HepG2 (cell line): Measurements from ENCODE around the gene CAPZB. TPM values are rescaled to one million over a fixed set of nuclear protein-coding genes. Genes with fewer than 3 reads are reported as not detected.

Source experiments
- ATAC-seq: fragments of 200-7000 bp; cut with Tn5 transposase; 3 replicates; pipeline ENCODE4 v1.9.1; 2020; ENCODE audit warnings: mild to moderate bottlenecking, moderate library complexity
- BruUV-seq: library from RNA; stranded (reverse); fragments of 400-500 nt; replicated peaks from 2 replicates; lab custom pipeline; 2021; lab: Mats Ljungman, UMichigan
- CTCF ChIA-PET: fragments of 300-600 bp; formaldehyde crosslinking; extraction: SDS; loops from one replicate; lab custom pipeline; 2021; ENCODE audit warnings: low total read pairs, inconsistent platforms, low intra/inter-chr PET ratio; lab: Yijun Ruan, JAX
- POLR2A ChIA-PET: fragments of 350-600 bp; sonication (Branson Sonifier 250); formaldehyde crosslinking; loops from one replicate; lab custom pipeline; 2020; ENCODE audit warnings: antibody characterized with exemption, inconsistent platforms; lab: Yijun Ruan, JAX
- DNase-seq: peaks from one replicate; pipeline ENCODE4 v3.0.0-alpha.2; 2015; ENCODE audit warnings: low spot score
- FAIRE-seq: peaks from 3 replicates; lab custom pipeline; 2011; peaks lifted over from hg19 to GRCh38; lab: Jason Lieb, UNC
- H2AFZ ChIP-seq: one replicate; pipeline ENCODE4 v1.6.1; 2011; ENCODE audit warnings: low read length, inconsistent platforms
- H3K27ac ChIP-seq: fragments of 300-600 bp; 3 replicates; pipeline ENCODE4 v1.8.0; 2011; ENCODE audit warnings: mixed run types, mild to moderate bottlenecking, mixed read lengths, low read length, inconsistent platforms; ENCODE audit not compliant: insufficient read depth; ENCODE audit errors: extremely low read length
- H3K27me3 ChIP-seq, 2 experiments: fragments of 200-600 bp in 1 of 2; 2 replicates in 1 of 2; 3 replicates in 1 of 2; pipeline versions ENCODE4 v1.6.0 to v1.8.0; 2011; ENCODE audit warnings: low read length in 2 of 2, mild to moderate bottlenecking in 2 of 2, moderate library complexity in 2 of 2, inconsistent platforms in 1 of 2; ENCODE audit not compliant: insufficient read depth in 2 of 2, control insufficient read depth in 1 of 2
- H3K36me3 ChIP-seq, 2 experiments: fragments of 200-600 bp in 1 of 2; replicated peaks in 1 of 2; 2 replicates in 1 of 2; 3 replicates in 1 of 2; pipeline versions ENCODE4 v1.5.1 to v1.8.0; 2011; ENCODE audit warnings: low read length in 2 of 2, inconsistent platforms in 1 of 2; ENCODE audit not compliant: insufficient read depth in 2 of 2, control insufficient read depth in 1 of 2
- H3K4me1 ChIP-seq: 2 replicates; pipeline ENCODE4 v1.5.1; 2012; ENCODE audit warnings: low read length, inconsistent platforms; ENCODE audit not compliant: insufficient read depth
- H3K4me2 ChIP-seq: 2 replicates; pipeline ENCODE4 v1.6.0; 2011; ENCODE audit warnings: low read depth, low read length, inconsistent platforms
- H3K4me3 ChIP-seq, 3 experiments: fragments of 200-600 bp in 1 of 3; sonication (generic), shearing (Covaris generic) in 1 of 3; replicated peaks in 1 of 3; 2 replicates each; pipeline ENCODE4 v1.5.1; 2011 to 2016; ENCODE audit warnings: low read length in 3 of 3, inconsistent platforms in 2 of 3, low read depth in 2 of 3, mild to moderate bottlenecking in 2 of 3, control low read depth in 1 of 3, mixed read lengths in 1 of 3; ENCODE audit not compliant: insufficient read depth in 1 of 3
- H3K79me2 ChIP-seq: one replicate; pipeline ENCODE4 v1.6.1; 2011; ENCODE audit warnings: low read length, inconsistent platforms; ENCODE audit not compliant: insufficient read depth
- H3K9ac ChIP-seq: 2 replicates; pipeline ENCODE4 v1.6.0; 2011; ENCODE audit warnings: mild to moderate bottlenecking, low read depth, low read length, inconsistent platforms; ENCODE audit not compliant: insufficient read depth
- H3K9me3 ChIP-seq: 2 replicates; pipeline ENCODE4 v1.5.1; 2012; ENCODE audit warnings: mild to moderate bottlenecking, low read length
- H4K20me1 ChIP-seq: 2 replicates; pipeline ENCODE4 v1.6.0; 2011; ENCODE audit warnings: inconsistent platforms, mild to moderate bottlenecking, low read length, moderate library complexity; ENCODE audit not compliant: insufficient read depth
- ATRX ChIP-seq: sonication (generic); formaldehyde crosslinking; IDR thresholded peaks from 2 replicates; pipeline ENCODE4 v1.4.0; 2020; ENCODE audit warnings: missing genetic modification reagents, borderline replicate concordance
- BCL6 ChIP-seq: IDR thresholded peaks from 2 replicates; pipeline ENCODE4 v1.6.1; 2016; ENCODE audit warnings: missing genetic modification reagents, missing compliant biosample characterization
- ELF1 ChIP-seq: sonication (generic); formaldehyde crosslinking; IDR thresholded peaks from 2 replicates; pipeline ENCODE4 v1.4.0; 2020; ENCODE audit warnings: missing genetic modification reagents
- ETS1 ChIP-seq: sonication (generic); formaldehyde crosslinking; IDR thresholded peaks from 2 replicates; pipeline ENCODE4 v1.4.0; 2020; ENCODE audit warnings: missing genetic modification reagents
- HES4 ChIP-seq: sonication (generic); formaldehyde crosslinking; IDR thresholded peaks from 2 replicates; pipeline ENCODE4 v1.9.0; 2021; ENCODE audit warnings: mild to moderate bottlenecking, missing genetic modification reagents, borderline replicate concordance
- HNF1B ChIP-seq: sonication (generic); formaldehyde crosslinking; IDR thresholded peaks from 2 replicates; pipeline ENCODE4 v1.5.1; 2020; ENCODE audit warnings: mild to moderate bottlenecking, moderate library complexity, missing genetic modification reagents
- NAIF1 ChIP-seq: sonication (generic); formaldehyde crosslinking; IDR thresholded peaks from 2 replicates; pipeline ENCODE4 v1.5.0; 2020; ENCODE audit warnings: mild to moderate bottlenecking, missing genetic modification reagents, borderline replicate concordance
- PATZ1 ChIP-seq: sonication (generic); formaldehyde crosslinking; IDR thresholded peaks from 2 replicates; pipeline ENCODE4 v1.4.0; 2020; ENCODE audit warnings: missing genetic modification reagents
- POLR2G ChIP-seq: fragments of 200-400 bp; formaldehyde crosslinking; IDR thresholded peaks from 2 replicates; pipeline ENCODE4 v1.6.1; 2018; ENCODE audit warnings: mild to moderate bottlenecking, low read depth, low read length, moderate library complexity
- SNAI1 ChIP-seq: sonication (generic); formaldehyde crosslinking; IDR thresholded peaks from 2 replicates; pipeline ENCODE4 v1.5.0; 2020; ENCODE audit warnings: mild to moderate bottlenecking, missing genetic modification reagents, borderline replicate concordance
- YEATS4 ChIP-seq: sonication (generic); formaldehyde crosslinking; IDR thresholded peaks from 2 replicates; pipeline ENCODE4 v1.4.0; 2020; ENCODE audit warnings: missing genetic modification reagents, borderline replicate concordance
- YY1 ChIP-seq: IDR thresholded peaks from 2 replicates; pipeline ENCODE4 v1.6.1; 2011; ENCODE audit warnings: low read length, low read depth, moderate library complexity, mild to moderate bottlenecking; ENCODE audit not compliant: insufficient read depth, insufficient replicate concordance
- ZNF276 ChIP-seq: sonication (generic); formaldehyde crosslinking; IDR thresholded peaks from 2 replicates; pipeline ENCODE4 v1.4.0; 2020; ENCODE audit warnings: mild to moderate bottlenecking, low read depth, missing genetic modification reagents
- ZNF674 ChIP-seq: sonication (generic); formaldehyde crosslinking; IDR thresholded peaks from 2 replicates; pipeline ENCODE4 v1.5.0; 2020; ENCODE audit warnings: low read depth, mild to moderate bottlenecking, missing genetic modification reagents
- WGBS: methylation state at CpG from one replicate; pipeline ENCODE4 v1.1.6; 2017; ENCODE audit warnings: low lambda C conversion rate; 5-methylcytosine and 5-hydroxymethylcytosine counted together
- in situ Hi-C: cut with HindIII; loops from 2 replicates; pipeline ENCODE4 v1.10.0; 2017; ENCODE audit warnings: low pct_unique_long_range_greater_than_20kb; ENCODE audit not compliant: extremely low pct_ligation_motif_present
- intact Hi-C: fragments of 100-400 bp; cut with micrococcal nuclease; formaldehyde crosslinking; loops from one replicate; pipeline ENCODE4 v1.10.0; 2022; ENCODE audit not compliant: unreplicated experiment
- polyA plus RNA-seq, 8 experiments: library from polyadenylated mRNA; depleted of rRNA in 3 of 8; stranded (reverse) in 7 of 8; unstranded in 1 of 8; fragments of >200 nt; fragmentation: Illumina TruSeq in 4 of 8; extraction: Trizol in 4 of 8; gene quantifications; 2 replicates each; pipeline versions ENCODE4 v1.2.1 to v1.2.3, GENCODE V29; 2011 to 2016; ENCODE audit warnings: low read depth in 4 of 8, missing spikeins in 1 of 8, mixed read lengths in 1 of 8; ENCODE audit not compliant: insufficient read depth in 1 of 8
- total RNA-seq, 5 experiments: library from RNA; depleted of rRNA; stranded (reverse); fragments of >200 nt; fragmentation: Illumina TruSeq; extraction: Trizol; gene quantifications; 2 replicates each; pipeline ENCODE4 v1.2.3, GENCODE V29; 2016; ENCODE audit warnings: low read depth in 1 of 5

CAPZB gene
- total and polyA plus RNA-seq, 2 of the 13 experiments (the other 11 are each of a cell fraction or from before 2014, with no cell fraction given) = 58.9 to 76.9 TPM

- DNase-seq (no peak), FAIRE-seq (no peak), ATAC-seq (no peak)
- no peak overlapping the region for H3K4me3 ChIP-seq
- no peak overlapping the region for H3K27ac ChIP-seq
- in situ Hi-C loops = no loop called here
- no peaks in the 10 kb centered on the region for H3K27me3 ChIP-seq
- H4K20me1 ChIP-seq = 0 out of 2 replicates have a peak, but pooled peaks cover 3% of the 10 kb centered on the region
- no peak overlapping the region for H3K9ac ChIP-seq
- no peak overlapping the region for H2AFZ ChIP-seq
- no TSS peak for BruUV-seq
- H3K4me2 ChIP-seq = no peak overlapping the region
- CTCF ChIA-PET = no interaction called here
- peaks cover 13% of the 10 kb centered on the region; the same call in 1 of the 2 replicates for H3K4me1 ChIP-seq
- H3K36me3 ChIP-seq = peaks cover 18 to 61% of the 10 kb centered on the region in 2 experiments
- H3K9me3 ChIP-seq = no peaks in the 10 kb centered on the region
- H3K79me2 ChIP-seq = no peaks in the 10 kb centered on the region
- TF ChIP-seq ELF1 (CRISPR knock-in tag) (no peak), BCL6 (CRISPR knock-in tag) (no peak), SNAI1 (CRISPR knock-in tag) (no peak), ETS1 (CRISPR knock-in tag) (no peak), NAIF1 (CRISPR knock-in tag) (no peak), YEATS4 (CRISPR knock-in tag) (no peak), HES4 (CRISPR knock-in tag) (no peak), POLR2G (no peak), ATRX (CRISPR knock-in tag) (no peak), ZNF674 (CRISPR knock-in tag) (no peak), ZNF276 (CRISPR knock-in tag) (no peak), HNF1B (CRISPR knock-in tag) (no peak), PATZ1 (CRISPR knock-in tag) (no peak), YY1 (no peak)
- intact Hi-C loops = no loop called here
- WGBS = 100% methylated on average over 7 of the region's 7 CpGs
- POLR2A ChIA-PET = no interaction called here
These were observed 112.7 kb downstream of the CAPZB start for GRCh38 chr1:19372602-19373001.
